Activated T-helper 2 cell treated with anti-CD3 and anti-CD28 coated beads, Interferon-gamma antibody, Interleukin-2, Interleukin-4, amounts not matched to agents 10 μg/mL and 5 μg/mL and 100 μg/mL, durations not matched to agents 14 hours and 24 hours and 36 hours (primary cell): ENCODE data around the gene GDNF. TPM values are rescaled to one million over a fixed set of nuclear protein-coding genes. Genes with fewer than 3 reads are reported as not detected.
"Not testable (repeated sequence)": the region's sequence is repeated elsewhere in the genome, so short reads cannot be mapped to it uniquely, and the experiment has no call there.

Experiments used
- DNase-seq: peaks from one replicate; pipeline ENCODE4 v3.0.0; 2021; ENCODE audit warnings: low spot score
- H3K27ac Mint-ChIP-seq: one replicate; pipeline ENCODE4 v1.8.0; 2021; ENCODE audit warnings: mixed read lengths
- H3K27me3 Mint-ChIP-seq: one replicate; pipeline ENCODE4 v1.8.0; 2021; ENCODE audit warnings: low read depth, mixed read lengths
- H3K36me3 Mint-ChIP-seq: one replicate; pipeline ENCODE4 v1.8.0; 2021; ENCODE audit warnings: low read depth, mixed read lengths
- H3K4me1 Mint-ChIP-seq: one replicate; pipeline ENCODE4 v1.8.0; 2021; ENCODE audit warnings: low read depth, mixed read lengths
- H3K4me3 Mint-ChIP-seq: one replicate; pipeline ENCODE4 v1.8.0; 2021; ENCODE audit warnings: low read depth, mild to moderate bottlenecking, moderate library complexity, mixed read lengths
- H3K9me3 Mint-ChIP-seq: one replicate; pipeline ENCODE4 v1.8.0; 2021; ENCODE audit warnings: mixed read lengths
- intact Hi-C: fragments of 100-400 bp; cut with micrococcal nuclease; formaldehyde crosslinking; loops from one replicate; pipeline ENCODE4 v1.15.1; 2023
- total RNA-seq: library from RNA; stranded (reverse); gene quantifications from 2 replicates; pipeline ENCODE4 v1.2.3, GENCODE V29; 2022

Gene GDNF
- total RNA-seq, 1 donor from 2014 or later: not detected

DNA sequence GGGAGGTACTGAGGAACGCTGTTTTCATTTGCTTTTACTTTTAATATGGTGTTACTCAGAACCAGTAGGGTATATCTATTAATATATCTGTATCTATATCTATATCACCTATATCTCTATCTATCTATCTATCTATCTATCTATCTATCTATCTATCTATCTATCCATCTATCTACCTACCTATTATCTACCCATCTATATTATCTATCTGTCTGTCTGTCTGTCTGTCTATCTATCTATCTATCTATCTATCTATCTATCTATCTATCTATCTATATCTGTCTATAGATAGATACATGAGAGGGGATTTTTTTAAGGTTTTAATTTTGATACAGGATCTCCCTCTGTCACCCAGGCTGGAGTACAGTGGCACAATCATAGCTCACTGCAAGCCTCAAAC is 23.1 kb upstream of the GDNF start:
- H3K27me3 Mint-ChIP-seq, H3K9me3 Mint-ChIP-seq, H3K4me1 Mint-ChIP-seq, DNase-seq, H3K4me3 Mint-ChIP-seq, H3K27ac Mint-ChIP-seq, H3K36me3 Mint-ChIP-seq, intact Hi-C loops: not testable (repeated sequence)

GRCh38 chr5:37860206-37860605 is 20.4 kb upstream of the GDNF start:
- Mint-ChIP-seq H3K27ac (no peak overlapping the region), H3K27me3 (peaks cover 1% of the 10 kb centered on the region), H3K4me1 (no peaks in the 10 kb centered on the region), H3K9me3 (no peaks in the 10 kb centered on the region), H3K4me3 (no peak overlapping the region), H3K36me3 (no peaks in the 10 kb centered on the region)
- DNase-seq: no peak
- intact Hi-C loops: no loop called here

DNA sequence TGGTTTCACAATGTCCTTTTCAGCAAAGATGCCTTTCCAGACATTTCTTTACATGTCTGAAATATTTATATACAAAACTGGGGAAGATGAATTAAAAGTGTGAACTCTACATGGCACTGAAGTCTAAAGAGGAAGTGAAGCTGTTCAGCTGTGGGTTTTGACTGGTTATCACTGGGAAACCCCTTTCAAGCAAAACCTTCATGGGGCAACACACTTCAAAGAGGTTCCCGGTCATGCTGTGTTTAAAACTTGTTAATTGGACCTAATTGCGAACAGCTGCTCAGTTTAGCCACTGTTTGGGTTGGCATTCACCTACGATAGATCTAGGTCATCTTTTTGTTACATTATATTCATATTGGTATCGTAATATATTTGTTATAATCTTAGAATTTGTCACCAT is 20.0 kb upstream of the GDNF start:
- Mint-ChIP-seq H3K27me3 (peaks cover 1% of the 10 kb centered on the region), H3K4me1 (no peaks in the 10 kb centered on the region), H3K36me3 (no peaks in the 10 kb centered on the region), H3K9me3 (no peaks in the 10 kb centered on the region), H3K27ac (no peak overlapping the region), H3K4me3 (no peak overlapping the region)
- intact Hi-C loops: no loop called here
- DNase-seq: no peak

DNA sequence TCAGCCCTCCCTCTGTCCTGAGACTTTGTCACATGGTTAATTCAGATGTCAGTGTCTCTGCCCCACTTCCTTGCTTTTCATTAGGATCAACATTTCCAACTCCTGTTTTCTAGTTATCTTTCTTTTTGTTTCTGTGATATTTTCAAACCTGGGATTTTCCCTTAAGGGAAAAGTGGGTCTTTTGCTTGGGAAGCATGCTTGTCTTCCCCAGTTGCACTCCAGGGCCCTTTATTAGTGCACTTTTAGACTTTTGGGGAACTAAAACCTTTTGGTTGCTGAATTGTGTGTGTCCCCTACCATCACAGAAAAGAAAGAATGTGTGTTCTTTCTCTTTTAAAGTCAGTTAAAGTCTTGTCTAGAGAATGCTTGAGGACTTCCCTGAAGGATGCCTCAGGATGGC is 18.4 kb upstream of the GDNF start:
- intact Hi-C loops: no loop called here
- Mint-ChIP-seq H3K36me3 (no peaks in the 10 kb centered on the region), H3K27ac (no peak overlapping the region), H3K4me1 (no peaks in the 10 kb centered on the region), H3K4me3 (no peak overlapping the region), H3K9me3 (no peaks in the 10 kb centered on the region), H3K27me3 (peaks cover 1% of the 10 kb centered on the region)
- no peak for DNase-seq

GRCh38 chr5:37857696-37858095 is 17.9 kb upstream of the GDNF start:
- no peak for DNase-seq
- H3K4me1 Mint-ChIP-seq: no peaks in the 10 kb centered on the region

GRCh38 chr5:37855438-37855837 is 15.6 kb upstream of the GDNF start:
- no peaks in the 10 kb centered on the region for H3K9me3 Mint-ChIP-seq
- H3K4me3 Mint-ChIP-seq: no peak overlapping the region
- intact Hi-C loops: no loop called here
- H3K27me3 Mint-ChIP-seq: peaks cover 5% of the 10 kb centered on the region
- H3K4me1 Mint-ChIP-seq: no peaks in the 10 kb centered on the region
- no peaks in the 10 kb centered on the region for H3K36me3 Mint-ChIP-seq
- H3K27ac Mint-ChIP-seq: no peak overlapping the region
- DNase-seq: no peak

More at GRCh38 chr5:37857696-37858095, 17.9 kb upstream of the GDNF start:
- H3K9me3 Mint-ChIP-seq: no peaks in the 10 kb centered on the region
- no peak overlapping the region for H3K4me3 Mint-ChIP-seq
- H3K36me3 Mint-ChIP-seq: no peaks in the 10 kb centered on the region
- intact Hi-C loops: no loop called here
- H3K27me3 Mint-ChIP-seq: peaks cover 1% of the 10 kb centered on the region
- no peak overlapping the region for H3K27ac Mint-ChIP-seq

DNA sequence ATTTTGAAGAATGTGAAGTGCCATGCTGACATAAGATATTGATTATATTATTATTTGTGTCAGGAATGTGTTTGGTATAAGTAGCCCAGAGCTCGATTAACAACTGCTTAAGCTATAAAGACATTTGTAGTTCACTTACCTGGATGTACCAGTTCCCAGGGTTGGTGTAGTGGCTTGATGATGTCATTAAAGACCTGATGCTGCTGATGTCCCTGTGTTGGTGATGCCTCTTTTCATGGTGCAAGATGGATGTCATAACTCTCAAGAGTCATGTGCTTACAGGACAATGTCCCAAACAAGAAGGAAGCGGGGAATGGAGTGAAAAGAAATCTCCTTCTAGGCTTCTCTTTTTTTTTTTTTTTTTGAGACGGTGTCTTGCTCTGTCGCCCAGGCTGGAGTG is 11.5 kb upstream of the GDNF start:
- no peak overlapping the region for H3K27ac Mint-ChIP-seq
- H3K27me3 Mint-ChIP-seq: peaks cover 13% of the 10 kb centered on the region
- no peaks in the 10 kb centered on the region for H3K4me1 Mint-ChIP-seq
- H3K36me3 Mint-ChIP-seq: no peaks in the 10 kb centered on the region
- no peak for DNase-seq
- no peaks in the 10 kb centered on the region for H3K9me3 Mint-ChIP-seq
- no peak overlapping the region for H3K4me3 Mint-ChIP-seq
- intact Hi-C loops: no loop called here

- Mint-ChIP-seq H3K4me3 (no peak overlapping the region), H3K4me1 (no peaks in the 10 kb centered on the region), H3K9me3 (no peaks in the 10 kb centered on the region)
These were observed 10.5 kb upstream of the GDNF start for GRCh38 chr5:37850226-37850865.

DNA sequence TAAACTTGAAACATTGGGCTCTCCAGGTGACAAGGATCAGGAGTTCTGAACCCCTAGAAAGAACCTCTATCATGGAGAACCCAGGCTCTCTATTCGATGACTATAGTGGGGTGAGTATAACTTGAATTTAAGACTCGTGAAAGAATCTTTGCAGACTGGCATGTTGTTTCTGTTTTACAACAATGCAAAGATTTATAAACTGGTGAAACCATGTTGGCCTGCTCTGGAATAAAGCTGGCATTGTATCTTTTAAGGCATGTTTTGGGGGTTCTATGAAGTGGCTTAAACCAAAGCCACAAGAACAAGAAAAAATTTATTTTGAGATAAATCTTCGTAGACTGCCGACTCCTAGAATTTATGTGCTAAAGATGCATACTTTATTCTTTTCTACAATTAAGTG is 9.8 kb upstream of the GDNF start:
- H3K4me1 Mint-ChIP-seq: no peaks in the 10 kb centered on the region
- peaks cover 20% of the 10 kb centered on the region for H3K27me3 Mint-ChIP-seq
- intact Hi-C loops: no loop called here
- H3K9me3 Mint-ChIP-seq: no peaks in the 10 kb centered on the region
- DNase-seq: no peak
- no peaks in the 10 kb centered on the region for H3K36me3 Mint-ChIP-seq
- no peak overlapping the region for H3K27ac Mint-ChIP-seq
- no peak overlapping the region for H3K4me3 Mint-ChIP-seq

More at GRCh38 chr5:37850226-37850865, 10.5 kb upstream of the GDNF start:
- Mint-ChIP-seq H3K36me3 (no peaks in the 10 kb centered on the region), H3K27ac (no peak overlapping the region), H3K27me3 (peaks cover 15% of the 10 kb centered on the region)
- DNase-seq: no peak
- intact Hi-C loops: no loop called here

DNA sequence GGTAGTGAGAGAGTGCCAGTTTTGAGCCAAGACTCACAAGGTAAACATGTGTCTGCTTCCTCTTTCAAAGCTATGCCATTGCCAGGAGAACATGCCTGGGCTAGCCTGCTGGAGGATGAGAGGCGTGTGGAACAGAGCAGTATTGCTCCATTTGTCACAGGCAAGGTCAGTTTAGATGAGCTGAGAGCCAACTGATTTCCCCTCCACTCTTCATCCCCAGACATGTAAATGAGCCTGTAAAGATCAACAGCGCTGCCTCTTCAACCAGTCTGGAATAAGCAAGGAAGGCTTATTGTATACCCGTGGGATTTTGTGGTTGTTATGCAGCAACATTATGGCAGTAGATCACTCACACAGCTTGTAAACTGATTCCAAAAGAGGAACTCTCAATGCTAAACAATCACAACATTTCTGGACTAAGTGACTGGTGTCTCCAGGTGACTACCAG is 8.2 kb upstream of the GDNF start:
- DNase-seq: no peak
- no peaks in the 10 kb centered on the region for H3K9me3 Mint-ChIP-seq
- intact Hi-C loops: no loop called here
- H3K4me1 Mint-ChIP-seq: no peaks in the 10 kb centered on the region
- peaks cover 29% of the 10 kb centered on the region for H3K27me3 Mint-ChIP-seq
- H3K27ac Mint-ChIP-seq: no peak overlapping the region
- no peak overlapping the region for H3K4me3 Mint-ChIP-seq
- H3K36me3 Mint-ChIP-seq: no peaks in the 10 kb centered on the region

DNA sequence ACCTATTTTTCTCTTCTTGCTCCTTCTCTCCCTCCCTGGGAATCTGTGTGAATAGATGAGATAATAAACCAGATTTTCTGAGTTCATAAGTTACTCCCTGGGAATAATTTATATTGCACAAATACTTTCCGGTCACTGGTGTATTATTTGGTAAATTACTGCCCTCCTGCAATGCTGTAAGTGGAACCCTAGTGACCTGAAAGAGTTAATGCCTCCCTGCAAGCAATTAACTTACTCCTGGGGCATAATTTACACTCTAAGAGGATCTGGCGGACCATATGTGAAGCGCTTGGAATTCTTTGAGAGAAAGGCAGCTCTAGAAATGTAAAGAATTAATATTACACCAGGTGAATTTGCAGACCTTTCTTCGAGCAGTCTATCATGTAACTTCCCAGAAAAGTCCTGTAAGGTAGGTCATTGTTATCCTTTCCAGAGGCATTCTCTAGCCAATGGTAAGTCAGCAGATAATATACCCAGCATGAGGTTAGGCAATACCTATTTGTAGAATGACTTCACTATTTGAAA is 7.0 kb upstream of the GDNF start:
- Mint-ChIP-seq H3K27ac (no peak overlapping the region), H3K4me1 (no peaks in the 10 kb centered on the region), H3K9me3 (no peaks in the 10 kb centered on the region), H3K36me3 (no peaks in the 10 kb centered on the region), H3K4me3 (no peak overlapping the region), H3K27me3 (peaks cover 34% of the 10 kb centered on the region)
- DNase-seq: no peak
- intact Hi-C loops: no loop called here

DNA sequence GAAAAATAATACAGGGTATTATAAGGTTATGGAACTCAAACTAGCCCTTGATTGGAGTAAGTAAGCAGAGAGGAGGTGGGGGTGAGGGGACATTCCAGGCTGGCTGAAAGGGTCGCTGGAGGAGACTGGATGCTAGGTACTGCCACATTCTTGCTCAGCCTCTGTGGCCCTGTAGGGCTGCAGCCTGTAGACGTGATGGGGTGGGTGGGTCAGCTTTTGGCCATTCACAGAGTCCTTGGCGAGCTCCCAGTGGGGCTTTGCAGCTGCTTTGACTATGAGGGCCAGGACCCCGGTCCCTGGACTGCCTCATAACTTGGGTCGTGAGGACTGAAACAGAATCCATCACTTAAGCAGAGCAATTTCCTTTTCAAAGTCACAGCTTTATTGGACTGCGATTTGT is 4.2 kb upstream of the GDNF start:
- no peak for DNase-seq
- Mint-ChIP-seq H3K36me3 (no peaks in the 10 kb centered on the region), H3K27ac (no peak overlapping the region), H3K4me3 (no peak overlapping the region), H3K4me1 (peaks cover 2% of the 10 kb centered on the region), H3K9me3 (no peaks in the 10 kb centered on the region), H3K27me3 (peaks cover 43% of the 10 kb centered on the region)
- intact Hi-C loops: no loop called here

- no peaks in the 10 kb centered on the region for H3K9me3 Mint-ChIP-seq
- DNase-seq: no peak
- no peak overlapping the region for H3K27ac Mint-ChIP-seq
- intact Hi-C loops: no loop called here
- H3K4me3 Mint-ChIP-seq: no peak overlapping the region
- H3K4me1 Mint-ChIP-seq: peaks cover 19% of the 10 kb centered on the region
- peaks cover 63% of the 10 kb centered on the region for H3K27me3 Mint-ChIP-seq
- H3K36me3 Mint-ChIP-seq: no peaks in the 10 kb centered on the region
These were observed 2.2 kb upstream of the GDNF start for GRCh38 chr5:37842048-37842447.

DNA sequence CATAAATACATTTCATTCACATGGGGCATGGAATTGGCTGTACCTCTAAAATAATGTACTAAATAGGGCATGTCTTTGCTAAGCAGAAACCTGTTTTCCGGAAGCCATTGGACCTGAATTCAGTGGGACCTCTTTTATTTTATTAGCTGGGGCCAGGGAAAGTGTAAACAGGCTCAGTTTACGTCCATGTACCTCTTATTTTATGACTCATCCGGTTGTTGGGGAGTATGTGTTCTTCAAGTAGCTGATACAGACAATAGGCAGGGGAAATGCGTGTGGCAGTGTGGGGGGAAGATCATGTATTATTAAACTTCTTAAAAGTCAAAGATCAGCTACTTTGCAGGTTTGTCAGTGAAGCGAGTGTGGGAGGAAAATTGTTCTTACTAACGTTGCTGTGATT is 1.4 kb upstream of the GDNF start:
- DNase-seq: no peak
- Mint-ChIP-seq H3K27me3 (peaks cover 68% of the 10 kb centered on the region), H3K4me1 (peaks cover 19% of the 10 kb centered on the region), H3K36me3 (no peaks in the 10 kb centered on the region), H3K4me3 (no peak overlapping the region), H3K27ac (no peak overlapping the region), H3K9me3 (no peaks in the 10 kb centered on the region)
- intact Hi-C loops: no loop called here
